CD4-positive, alpha-beta T cell treated with Interferon alpha-2 for 1 hour (primary cell): Measurements from ENCODE around the gene NPC1L1.

Experiments
- DNase-seq, 2 donors: peaks; one replicate each; pipeline ENCODE4 v3.0.0-alpha.2; 2020 to 2022

NPC1L1 gene

GRCh38 chr7:44470628-44471245 is 70.4 kb downstream of the NPC1L1 start:
- DNase-seq = no peak

GRCh38 chr7:44470135-44470479 is 71.0 kb downstream of the NPC1L1 start:
- DNase-seq = no peak

- no peak for DNase-seq
Measured at GRCh38 chr7:44469461-44470134, 71.5 kb downstream of the NPC1L1 start.

GRCh38 chr7:44467217-44467548 is 73.9 kb downstream of the NPC1L1 start:
- DNase-seq = no peak

- no peak for DNase-seq
Measured at GRCh38 chr7:44466300-44467216, 74.6 kb downstream of the NPC1L1 start.

- DNase-seq = no peak
Measured at GRCh38 chr7:44465490-44465889, 75.6 kb downstream of the NPC1L1 start.

GRCh38 chr7:44463169-44463808 is 77.8 kb downstream of the NPC1L1 start:
- no peak for DNase-seq
